ENCODE results near the gene NDUFAF5. TPM values are rescaled to one million over a fixed set of nuclear protein-coding genes. Genes with fewer than 3 reads are reported as not detected.

NDUFAF5 gene
- total RNA-seq, 1 experiment from 2014 or later = 16.3 TPM

- H3K27ac Mint-ChIP-seq (ENCODE audit: unreplicated experiment) = no peak overlapping the region
- CTCF ChIA-PET = no interaction called here
- H3K9me3 Mint-ChIP-seq (ENCODE audit: low read depth, unreplicated experiment) = no peaks in the 10 kb centered on the region
- TF ChIP-seq CTCF (IDR thresholded peaks at IDR 0.05; ENCODE audit: unreplicated experiment) = no peak
- no peak overlapping the region for H3K4me3 Mint-ChIP-seq (ENCODE audit: low read depth, unreplicated experiment)
- H3K36me3 Mint-ChIP-seq (ENCODE audit: insufficient read depth, unreplicated experiment) = peaks cover 12% of the 10 kb centered on the region
- no peaks in the 10 kb centered on the region for H3K4me1 Mint-ChIP-seq (ENCODE audit: low read depth, unreplicated experiment)
- H3K27me3 Mint-ChIP-seq (ENCODE audit: unreplicated experiment) = no peaks in the 10 kb centered on the region
- DNase-seq = no peak
- intact Hi-C loops (cut with micrococcal nuclease; ENCODE audit: unreplicated experiment) = no loop called here
- TSS peak; percentile 32 for BruUV-seq (replicated peaks)
Observed at GRCh38 chr20:13822459-13822858, 37.6 kb downstream of the NDUFAF5 start.

- no peak for DNase-seq
- BruUV-seq (replicated peaks) = no TSS peak
- Mint-ChIP-seq H3K27me3 (ENCODE audit: unreplicated experiment) (no peaks in the 10 kb centered on the region), H3K27ac (ENCODE audit: unreplicated experiment) (no peak overlapping the region), H3K36me3 (ENCODE audit: insufficient read depth, unreplicated experiment) (no peaks in the 10 kb centered on the region), H3K4me1 (ENCODE audit: low read depth, unreplicated experiment) (no peaks in the 10 kb centered on the region), H3K4me3 (ENCODE audit: low read depth, unreplicated experiment) (no peak overlapping the region), H3K9me3 (ENCODE audit: low read depth, unreplicated experiment) (no peaks in the 10 kb centered on the region)
- intact Hi-C loops (cut with micrococcal nuclease; ENCODE audit: unreplicated experiment) = no loop called here
- CTCF ChIA-PET = no interaction called here
- no peak for TF ChIP-seq CTCF (IDR thresholded peaks at IDR 0.05; ENCODE audit: unreplicated experiment)
Observed at GRCh38 chr20:13824459-13824858, 39.6 kb downstream of the NDUFAF5 start.

GRCh38 chr20:13825465-13825864 is 40.6 kb downstream of the NDUFAF5 start:
- H3K4me1 Mint-ChIP-seq (ENCODE audit: low read depth, unreplicated experiment) = no peaks in the 10 kb centered on the region
- BruUV-seq (replicated peaks) = no TSS peak
- no peak overlapping the region for H3K27ac Mint-ChIP-seq (ENCODE audit: unreplicated experiment)
- CTCF ChIA-PET = interaction anchor here (0.7 kb wide), 1 partner anchor 25 kb away, joined by 3 read pairs; no protein-coding TSS in a partner anchor
- no peaks in the 10 kb centered on the region for H3K27me3 Mint-ChIP-seq (ENCODE audit: unreplicated experiment)
- no peaks in the 10 kb centered on the region for H3K9me3 Mint-ChIP-seq (ENCODE audit: low read depth, unreplicated experiment)
- H3K4me3 Mint-ChIP-seq (ENCODE audit: low read depth, unreplicated experiment) = no peak overlapping the region
- H3K36me3 Mint-ChIP-seq (ENCODE audit: insufficient read depth, unreplicated experiment) = no peaks in the 10 kb centered on the region
- DNase-seq = no peak
- TF ChIP-seq CTCF (IDR thresholded peaks at IDR 0.05; ENCODE audit: unreplicated experiment) = no peak
- intact Hi-C loops (cut with micrococcal nuclease; ENCODE audit: unreplicated experiment) = no loop called here

GRCh38 chr20:13831476-13831875 is 46.6 kb downstream of the NDUFAF5 start:
- Mint-ChIP-seq H3K9me3 (ENCODE audit: low read depth, unreplicated experiment) (no peaks in the 10 kb centered on the region), H3K4me3 (ENCODE audit: low read depth, unreplicated experiment) (no peak overlapping the region), H3K27me3 (ENCODE audit: unreplicated experiment) (no peaks in the 10 kb centered on the region), H3K36me3 (ENCODE audit: insufficient read depth, unreplicated experiment) (no peaks in the 10 kb centered on the region), H3K4me1 (ENCODE audit: low read depth, unreplicated experiment) (no peaks in the 10 kb centered on the region), H3K27ac (ENCODE audit: unreplicated experiment) (no peak overlapping the region)
- DNase-seq = no peak
- intact Hi-C loops (cut with micrococcal nuclease; ENCODE audit: unreplicated experiment) = no loop called here
- CTCF ChIA-PET = no interaction called here
- TF ChIP-seq CTCF (IDR thresholded peaks at IDR 0.05; ENCODE audit: unreplicated experiment) = no peak
- BruUV-seq (replicated peaks) = no TSS peak
